ENCODE data around the gene UVSSA.

UVSSA gene

DNA sequence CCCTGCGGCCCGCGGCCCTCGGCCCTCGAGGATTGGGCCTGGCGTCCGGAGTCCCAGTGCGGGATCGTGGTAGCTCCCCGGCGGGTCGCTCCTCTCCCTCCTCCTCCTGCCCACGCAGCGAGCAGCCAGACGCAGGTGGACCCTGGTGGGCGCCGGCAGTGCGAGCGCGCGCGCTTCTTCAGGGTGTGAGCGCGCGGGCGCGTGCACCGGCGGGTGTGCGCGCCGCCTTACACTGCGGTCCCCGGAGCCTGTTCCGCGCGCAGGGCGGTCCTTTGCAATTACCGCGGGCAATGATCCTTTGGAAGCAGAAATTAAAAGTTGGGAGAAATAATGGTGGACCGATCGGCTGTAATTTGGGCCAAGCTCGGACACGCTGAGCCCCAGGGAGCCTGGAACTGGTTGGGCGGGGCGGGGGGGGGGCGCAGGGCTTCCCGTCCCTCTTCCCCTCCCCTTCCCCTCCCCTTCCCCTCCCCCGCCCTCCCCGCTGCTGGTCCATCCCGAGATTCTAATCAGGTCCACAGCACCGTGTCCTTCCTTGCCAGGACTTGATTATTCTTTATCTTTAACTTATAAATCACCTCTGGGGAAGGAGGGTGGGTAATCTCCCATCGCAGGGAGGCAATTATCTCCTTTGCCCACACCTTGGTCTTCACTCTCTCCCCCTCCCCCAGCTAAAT lies 60.8 kb downstream of the UVSSA start:
- no peak for DNase-seq (ENCODE audit: low read depth)

DNA sequence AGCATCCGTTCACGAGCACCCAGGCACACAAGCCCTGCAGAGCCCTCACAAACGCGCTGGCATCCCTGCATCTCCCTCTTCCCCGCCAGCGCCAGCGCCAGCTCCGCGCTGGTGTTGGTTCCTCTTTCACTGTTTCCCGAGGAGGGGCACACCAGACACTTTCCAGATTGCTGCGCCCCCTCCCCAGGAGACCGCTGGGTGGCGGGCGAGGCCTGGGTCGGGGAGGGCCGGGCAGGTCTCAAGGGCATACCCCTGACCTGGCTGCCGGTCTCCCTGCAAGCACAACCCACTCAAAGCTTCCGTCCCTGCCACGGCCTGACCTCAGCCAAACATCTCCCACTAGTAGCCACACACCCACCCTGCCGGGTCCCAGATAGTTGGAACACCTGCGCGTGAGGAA lies 61.4 kb downstream of the UVSSA start:
- no peak for DNase-seq (ENCODE audit: low read depth)

DNA sequence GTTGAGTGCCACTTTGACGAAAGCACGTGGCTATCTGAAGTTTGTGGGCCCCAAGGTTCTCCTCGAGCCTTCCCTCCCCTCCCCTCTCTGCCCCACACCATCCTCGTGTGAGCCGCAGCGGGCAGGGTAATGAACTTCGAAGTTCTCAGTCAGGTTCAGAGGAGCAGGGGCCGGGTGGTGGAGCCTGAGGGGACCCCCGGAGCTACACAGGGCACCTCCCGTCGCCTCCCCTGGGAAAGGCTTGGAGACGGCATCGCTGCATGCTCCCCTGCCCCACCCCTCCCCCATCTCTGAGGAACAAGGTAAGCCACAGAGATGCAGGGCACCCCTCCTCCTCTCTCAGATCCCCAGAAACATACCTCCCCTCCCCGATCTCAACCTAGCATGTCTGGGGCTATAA lies 62.1 kb downstream of the UVSSA start:
- DNase-seq (ENCODE audit: low read depth) = no peak

DNA sequence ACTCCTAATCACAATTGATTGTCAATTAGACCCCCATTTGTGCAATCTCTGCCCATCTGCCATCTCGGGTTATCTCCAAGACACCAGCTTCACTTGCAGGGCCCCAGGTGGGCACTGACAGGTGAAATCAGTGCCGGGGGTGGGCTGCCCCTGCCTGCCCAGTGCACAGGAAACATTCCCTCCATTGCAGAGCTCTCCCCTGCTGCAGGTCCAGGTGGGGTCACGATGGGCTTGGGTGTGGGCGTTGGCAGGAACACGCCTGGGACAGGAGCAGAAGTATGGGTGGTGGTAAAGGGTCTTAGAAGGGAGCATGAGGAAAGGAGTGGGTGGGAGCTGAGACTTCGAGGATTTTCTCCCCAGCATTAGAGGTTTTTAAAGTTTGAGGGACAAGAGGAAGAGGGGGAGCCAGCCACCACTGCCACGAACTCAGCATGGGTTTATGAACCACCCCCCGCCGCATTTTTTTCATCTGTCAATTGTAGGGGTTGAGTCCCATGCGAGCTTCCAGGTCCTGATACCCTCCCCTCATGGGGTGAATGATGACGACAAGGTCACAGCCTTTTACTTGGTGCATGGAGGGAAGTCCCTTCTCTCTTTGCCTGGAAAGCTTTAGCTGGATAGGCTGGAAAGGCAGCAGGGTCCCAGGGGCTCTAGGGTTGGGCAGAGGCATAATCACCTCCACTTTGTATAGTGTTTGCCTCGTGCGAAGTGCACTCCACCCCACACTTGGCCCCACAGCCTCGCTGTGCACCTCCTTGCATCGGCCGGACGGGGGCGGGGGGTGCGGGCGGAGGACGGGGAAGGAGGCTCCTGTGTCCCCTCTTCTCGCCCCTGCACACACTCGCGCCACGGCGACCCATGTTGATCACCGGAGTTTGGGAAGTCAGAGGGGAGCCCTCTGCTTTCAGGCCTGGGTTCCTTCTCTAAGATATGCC lies 62.8 kb downstream of the UVSSA start:
- no peak for DNase-seq (ENCODE audit: low read depth)

DNA sequence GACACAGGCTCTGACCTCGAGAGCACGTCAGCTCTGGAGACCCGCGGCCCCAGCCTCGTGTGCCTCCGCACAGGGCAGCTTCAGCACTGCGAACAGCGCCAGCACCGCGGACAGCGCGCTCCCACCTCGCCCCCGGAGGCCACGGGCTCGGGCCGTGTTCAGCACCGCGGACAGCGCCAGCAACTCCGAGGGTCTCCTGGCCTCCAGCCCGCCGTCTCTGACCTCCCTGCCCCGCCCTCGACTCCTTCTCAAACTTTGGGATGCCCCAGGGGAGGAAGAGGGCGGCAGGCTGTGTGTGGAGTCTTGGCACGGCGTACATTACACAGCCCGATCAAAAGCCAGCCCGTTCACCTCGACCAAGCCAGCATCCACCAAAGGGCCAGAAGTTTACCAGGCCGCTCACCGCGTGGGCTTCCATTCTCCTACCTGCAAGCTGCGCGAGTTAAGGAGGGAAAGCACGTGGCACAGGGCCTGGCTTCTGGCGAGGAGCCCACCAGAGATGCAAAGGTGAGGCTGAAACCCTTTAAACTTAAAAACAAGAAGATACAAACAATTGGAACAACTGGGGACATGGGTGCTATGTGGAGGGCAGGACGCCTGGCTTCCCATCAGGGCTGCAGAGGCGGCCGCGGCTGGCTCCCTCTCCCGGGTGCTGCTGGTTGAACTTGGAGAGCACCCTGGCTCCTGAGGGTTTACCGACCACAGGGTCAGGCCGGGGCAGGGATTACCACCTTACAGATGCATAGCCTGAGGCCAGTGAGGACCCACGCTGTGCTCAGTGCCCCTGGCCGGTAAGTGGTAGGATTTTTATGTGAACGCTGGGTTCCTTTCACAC lies 63.7 kb downstream of the UVSSA start:
- DNase-seq (ENCODE audit: low read depth) = no peak

DNA sequence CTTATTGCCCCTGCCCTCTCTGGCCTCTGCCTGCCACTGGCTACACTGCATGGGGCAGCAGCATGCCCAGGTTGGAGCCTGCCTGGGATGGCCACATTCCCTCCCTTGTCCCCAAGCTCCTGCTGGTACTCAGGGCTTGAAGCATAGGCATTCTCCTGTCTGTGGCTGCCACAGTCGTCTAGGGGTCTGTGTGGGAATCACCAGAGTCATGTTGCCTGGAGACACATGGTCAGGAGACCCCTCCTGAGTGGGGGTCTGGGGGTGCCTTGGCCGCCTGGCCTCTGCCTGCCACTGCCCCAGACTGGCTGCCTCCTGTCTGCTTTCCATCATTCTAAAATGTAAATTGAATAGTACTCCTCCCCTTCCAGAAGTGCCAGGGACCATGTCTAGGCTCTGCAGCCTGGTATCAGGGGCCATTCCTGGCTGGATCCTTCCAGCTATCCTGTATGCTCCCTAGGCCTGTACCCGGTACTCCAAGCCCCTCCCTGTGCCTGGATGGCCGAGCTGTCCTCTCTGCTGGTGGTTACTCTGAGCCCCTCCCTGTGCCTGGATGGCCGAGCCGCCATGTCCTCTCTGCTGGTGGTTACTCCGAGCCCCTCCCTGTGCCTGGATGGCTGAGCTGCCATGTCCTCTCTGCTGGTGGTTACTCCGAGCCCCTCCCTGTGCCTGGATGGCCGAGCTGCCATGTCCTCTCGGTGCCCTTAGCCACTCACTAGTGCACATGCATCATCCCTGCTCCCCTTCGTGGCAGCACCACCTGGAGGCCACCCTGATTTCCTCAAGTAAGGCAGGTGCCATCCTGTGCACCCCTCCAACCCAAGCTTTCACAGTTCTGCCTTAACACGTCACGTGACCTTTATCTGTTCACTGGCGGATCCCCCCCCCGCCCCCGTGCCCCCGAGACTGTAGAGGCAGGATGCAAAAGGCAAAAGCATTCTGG lies 64.7 kb downstream of the UVSSA start:
- no peak for DNase-seq (ENCODE audit: low read depth)

DNA sequence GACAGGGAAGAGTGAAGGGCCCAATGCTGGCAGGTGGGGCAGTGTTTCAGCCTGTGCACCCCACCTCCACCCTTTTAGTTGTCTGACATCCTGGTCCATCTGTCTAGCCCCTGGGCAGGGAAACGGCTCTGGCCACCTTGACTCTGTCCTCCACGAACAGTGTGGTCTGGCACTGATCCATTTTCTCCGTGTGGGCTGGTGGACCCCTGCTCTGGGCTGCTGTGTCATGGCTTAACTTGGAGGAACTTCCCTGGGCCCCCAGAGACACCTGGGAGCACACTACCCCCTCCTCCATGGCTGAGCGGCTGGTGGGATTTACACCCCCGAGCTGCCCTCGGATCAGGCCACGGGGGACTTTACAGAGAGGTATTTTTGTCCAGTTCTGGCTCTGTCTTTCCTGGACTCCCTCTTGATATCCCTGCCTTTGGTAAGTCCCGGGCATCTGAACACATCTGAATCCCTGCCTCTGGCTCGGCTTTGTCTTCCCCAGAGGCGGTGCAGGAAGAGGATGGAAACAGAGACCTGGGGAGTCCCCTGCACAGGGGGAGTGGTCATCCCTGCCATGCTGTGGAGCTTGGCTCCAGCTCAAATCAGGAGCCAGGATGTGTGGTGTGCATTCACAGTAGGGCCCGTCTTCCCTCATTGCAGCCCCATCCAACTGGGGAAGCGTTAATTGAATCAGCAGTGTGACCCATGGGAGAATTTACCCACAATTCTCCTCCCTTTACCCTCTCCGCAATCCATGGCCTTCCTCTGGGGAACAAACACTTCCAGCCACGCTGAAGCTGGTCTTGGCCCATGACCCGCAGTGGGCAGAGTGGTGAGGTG lies 65.6 kb downstream of the UVSSA start:
- no peak for DNase-seq (ENCODE audit: low read depth)

DNA sequence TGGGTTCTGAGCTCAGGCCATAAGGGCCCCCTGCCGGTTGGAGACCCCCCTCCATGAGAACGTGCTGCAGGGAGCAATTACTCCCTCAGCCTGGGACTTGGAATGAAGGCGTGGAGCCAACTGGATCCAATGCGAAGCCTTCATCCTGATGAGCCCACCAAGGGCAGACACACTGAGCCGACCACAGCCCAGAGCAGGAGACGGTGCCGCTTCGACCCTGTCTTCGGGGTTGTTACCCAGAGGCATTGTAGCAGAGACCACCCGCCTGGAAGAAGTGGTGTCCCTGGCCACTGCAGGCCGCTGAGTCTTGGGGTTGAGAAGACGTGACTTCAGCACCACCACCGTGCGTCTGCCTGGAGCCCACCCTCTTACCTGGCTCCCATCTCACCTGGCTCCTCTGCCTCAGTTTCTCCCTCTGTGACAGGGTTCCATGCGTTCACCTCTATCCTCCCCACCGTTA lies 66.2 kb downstream of the UVSSA start:
- DNase-seq (ENCODE audit: low read depth) = no peak

DNA sequence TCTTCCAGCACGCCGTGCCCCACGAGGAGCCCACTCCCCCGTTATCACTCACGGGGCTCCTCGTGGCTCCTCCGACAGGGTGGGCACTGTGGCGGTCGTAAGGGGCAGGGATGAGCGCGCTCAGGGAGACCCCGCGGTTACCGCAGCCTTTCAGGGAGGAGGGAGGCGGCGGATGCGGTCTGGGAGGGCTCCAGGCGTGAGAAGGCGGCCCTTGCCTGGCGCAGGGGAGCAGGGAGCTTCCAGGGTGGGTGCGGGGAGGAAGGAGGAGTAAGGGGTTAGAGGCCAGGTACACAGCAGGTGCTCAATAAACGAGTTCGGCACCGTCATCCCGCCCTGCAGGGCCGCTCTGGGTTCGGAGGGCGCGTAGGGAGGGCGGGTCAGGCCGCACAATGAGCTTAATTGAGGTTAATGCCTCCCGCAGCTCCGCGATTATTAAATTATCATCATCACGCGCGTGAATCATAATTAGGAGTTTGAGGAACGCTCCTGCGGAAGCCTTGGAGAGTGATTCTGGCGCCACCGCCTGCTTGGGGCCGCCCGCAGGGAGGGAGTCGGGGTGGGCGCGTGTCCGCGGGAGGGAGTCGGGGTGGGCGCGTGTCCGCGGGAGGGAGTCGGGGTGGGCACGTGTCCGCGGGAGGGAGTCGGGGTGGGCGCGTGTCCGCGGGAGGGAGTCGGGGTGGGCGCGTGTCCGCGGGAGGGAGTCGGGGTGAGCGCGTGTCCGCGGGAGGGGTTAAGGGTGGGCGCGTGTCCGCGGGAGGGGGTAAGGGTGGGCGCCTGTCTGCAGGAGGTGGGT lies 66.9 kb downstream of the UVSSA start:
- DNase-seq (ENCODE audit: low read depth) = no peak

DNA sequence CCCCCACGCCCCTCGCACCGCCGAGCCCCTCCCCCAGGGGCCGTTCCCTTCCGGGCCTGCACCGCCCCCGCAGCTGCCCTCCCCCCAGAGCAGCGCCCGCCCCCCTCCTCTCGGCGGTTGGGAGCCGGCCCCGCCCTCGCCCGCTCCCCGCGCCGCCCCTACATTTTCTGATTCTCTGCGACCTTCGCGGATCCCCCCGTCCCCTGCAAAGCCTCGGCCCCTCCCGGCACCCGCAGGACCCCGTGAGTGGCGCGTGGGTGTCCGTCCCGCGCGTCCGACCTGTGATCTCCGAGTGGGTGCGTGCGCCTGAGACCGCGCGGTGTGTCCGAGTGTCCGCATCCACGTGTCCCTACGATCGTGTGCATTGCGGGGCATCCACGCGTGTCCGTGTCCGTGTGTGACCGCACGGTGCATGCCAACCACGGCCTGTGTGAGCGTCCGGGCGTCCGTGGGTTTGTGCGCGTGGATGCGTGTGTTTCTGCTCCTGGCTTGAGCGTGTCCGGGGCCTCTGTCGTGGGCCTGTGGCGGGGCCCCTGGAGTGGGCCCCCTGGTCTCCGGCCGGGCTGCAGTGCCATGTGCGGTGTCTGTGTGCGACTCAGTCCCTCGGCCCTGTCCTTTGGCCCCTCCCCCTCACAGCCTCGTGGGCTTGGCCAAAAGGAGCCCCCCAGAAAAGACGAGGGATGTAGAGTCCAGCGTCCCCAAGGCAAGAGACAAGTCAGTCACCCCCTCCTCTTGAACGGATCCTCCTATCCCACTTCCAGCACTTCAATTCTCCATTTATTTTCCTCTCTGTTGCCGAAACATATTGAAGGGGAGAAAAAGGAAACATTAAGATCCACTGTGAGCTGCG lies 68.0 kb downstream of the UVSSA start:
- DNase-seq (ENCODE audit: low read depth) = no peak

DNA sequence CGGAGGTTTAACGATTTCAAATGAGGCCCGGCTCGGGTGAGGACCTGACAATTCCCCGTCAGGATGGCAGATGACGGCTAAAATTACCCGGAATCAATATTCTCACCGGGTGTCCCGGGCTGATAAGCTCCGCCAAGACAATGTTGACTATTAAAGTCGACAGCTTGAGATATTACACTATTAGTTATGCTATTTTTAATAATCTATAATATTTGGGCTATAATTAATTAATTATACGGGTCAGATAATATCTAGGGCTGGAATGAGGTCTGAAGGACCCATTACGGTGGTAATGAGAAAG lies 68.6 kb downstream of the UVSSA start:
- DNase-seq (ENCODE audit: low read depth) = no peak

DNA sequence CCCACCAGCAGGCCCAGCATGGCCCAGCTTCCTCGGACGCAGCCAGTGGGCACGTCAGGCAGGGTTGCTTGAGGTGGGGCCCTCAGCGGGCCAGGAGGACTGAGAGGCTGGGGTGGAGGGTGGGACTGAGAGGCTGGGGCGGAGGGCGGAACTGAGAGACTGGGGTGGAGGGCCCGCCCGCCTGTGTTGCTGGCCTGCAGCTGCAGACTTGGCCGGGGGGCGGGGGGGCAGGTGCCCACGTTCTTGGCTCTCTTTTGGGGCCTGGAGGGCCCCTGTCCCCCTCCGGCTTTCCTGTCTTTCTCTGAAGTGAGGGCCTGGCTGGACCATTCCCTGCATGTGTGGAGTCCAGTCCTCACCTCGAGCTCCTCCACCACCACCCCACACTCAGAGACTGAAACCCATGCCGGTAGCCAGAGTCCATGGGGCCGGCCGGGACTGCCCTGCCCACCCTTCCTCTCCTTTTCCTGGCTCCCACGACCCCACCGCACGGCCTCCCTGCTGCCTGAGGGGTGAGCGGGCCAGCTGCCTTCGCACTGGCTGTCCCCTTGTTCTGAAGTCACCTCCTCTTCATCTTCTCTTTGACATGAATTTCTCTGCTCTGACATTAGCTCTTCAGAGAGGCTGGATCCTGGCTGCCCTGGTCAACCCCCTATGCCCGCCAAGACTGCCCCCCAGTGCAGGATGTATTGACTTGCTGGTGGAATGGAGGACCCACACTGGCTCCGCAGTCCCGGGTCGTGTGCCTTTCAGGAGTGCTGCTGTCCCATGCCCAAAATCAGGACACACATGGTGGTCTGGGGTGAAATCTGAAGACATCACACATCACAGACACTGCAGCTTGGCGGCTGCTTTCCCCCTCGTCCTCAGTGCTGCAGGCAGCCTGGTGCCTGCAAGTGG lies 69.3 kb downstream of the UVSSA start:
- no peak for DNase-seq (ENCODE audit: low read depth)

DNA sequence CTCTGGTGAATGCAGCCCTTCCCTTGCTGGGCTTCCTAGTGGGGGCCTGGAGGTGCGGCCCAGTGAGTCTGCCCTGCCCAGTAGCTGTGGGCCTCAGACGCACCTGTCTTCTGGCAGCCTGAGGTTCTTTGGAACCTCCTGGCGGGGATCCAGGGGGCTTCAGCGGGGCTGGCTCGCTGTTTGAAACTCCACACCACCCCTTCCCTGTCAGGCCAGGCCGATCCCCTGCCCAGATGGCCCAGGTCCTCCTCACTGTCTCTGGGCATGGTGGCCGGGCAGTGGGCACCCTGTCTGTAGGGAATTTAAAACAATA lies 69.9 kb downstream of the UVSSA start:
- DNase-seq (ENCODE audit: low read depth) = no peak

DNA sequence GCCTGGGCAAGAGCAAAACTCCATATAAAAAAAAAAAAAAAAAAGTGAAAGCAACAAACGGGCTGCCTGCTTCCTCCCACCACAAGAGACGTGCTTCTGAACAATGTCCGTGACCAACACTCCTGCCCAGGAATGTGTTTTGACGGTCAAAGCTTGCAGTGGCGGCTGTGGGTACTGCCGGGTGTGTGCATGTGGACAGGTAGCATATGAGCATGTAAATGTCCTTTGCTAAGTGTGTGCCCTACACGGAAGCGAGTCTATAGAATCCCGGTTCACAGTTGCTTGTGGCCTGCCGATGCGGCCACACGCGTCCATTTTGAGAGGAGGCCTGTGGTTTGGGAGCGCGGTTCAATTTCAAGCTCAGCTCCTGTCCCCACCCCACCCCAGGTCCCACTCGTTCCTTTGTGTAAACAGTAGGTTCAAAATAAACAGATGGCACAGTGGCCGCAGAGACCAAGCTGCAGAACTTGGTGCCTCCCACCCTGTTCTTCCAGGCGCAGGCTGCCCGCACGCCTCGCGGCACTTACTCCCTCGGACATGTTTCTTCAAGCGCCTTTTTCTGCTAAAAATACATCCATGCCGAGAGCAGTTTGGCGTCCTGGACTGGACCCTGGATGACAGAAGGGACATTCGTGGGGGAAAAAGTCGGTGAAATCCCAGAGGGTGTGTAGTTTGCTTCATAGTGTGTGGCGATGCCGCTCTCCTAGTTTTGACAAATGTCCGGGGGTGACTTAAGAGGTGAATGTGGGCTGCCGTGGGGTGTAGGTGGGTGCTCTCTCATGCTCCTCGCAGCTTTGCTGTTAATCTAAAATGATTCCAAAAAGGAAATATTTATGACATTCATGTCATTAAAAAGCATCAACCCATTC lies 70.7 kb downstream of the UVSSA start:
- DNase-seq (ENCODE audit: low read depth) = no peak

DNA sequence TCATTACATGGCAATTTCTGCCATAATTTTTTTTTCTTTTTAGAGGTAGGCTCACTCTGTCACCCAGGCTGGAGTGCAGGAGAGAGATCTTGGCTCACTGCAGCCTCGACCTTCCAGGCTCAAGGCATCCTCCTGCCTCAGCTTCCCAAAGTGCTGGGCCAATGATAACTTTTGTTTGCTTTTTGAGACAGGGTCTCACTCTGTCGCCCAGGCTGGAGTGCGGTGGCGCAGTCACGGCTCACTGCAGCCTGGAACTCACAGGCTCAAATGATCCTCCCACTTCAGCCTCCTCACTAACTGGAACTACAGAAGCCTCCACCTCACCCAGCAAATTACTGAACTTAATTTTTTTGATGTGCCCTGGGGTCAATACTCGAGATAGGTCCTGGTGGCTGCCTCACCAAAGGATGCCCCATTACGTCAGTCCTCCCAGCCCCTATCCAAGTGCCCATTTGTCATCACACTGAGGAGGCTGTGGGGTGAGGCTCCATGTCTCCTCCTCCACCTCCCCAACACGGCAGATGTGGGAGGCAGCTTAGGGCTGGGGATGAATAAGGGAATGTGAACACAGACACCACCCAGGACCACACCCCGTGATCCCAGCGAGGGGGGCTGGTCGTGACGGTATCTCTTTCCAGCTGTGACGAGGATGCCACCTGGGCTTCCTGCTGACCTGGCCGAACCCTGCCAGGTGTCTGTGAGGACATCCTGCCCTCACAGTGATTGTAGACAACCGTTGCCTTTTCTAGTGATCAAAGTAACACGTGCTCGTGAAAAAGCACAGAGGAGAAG lies 71.7 kb downstream of the UVSSA start:
- no peak for DNase-seq (ENCODE audit: low read depth)

DNA sequence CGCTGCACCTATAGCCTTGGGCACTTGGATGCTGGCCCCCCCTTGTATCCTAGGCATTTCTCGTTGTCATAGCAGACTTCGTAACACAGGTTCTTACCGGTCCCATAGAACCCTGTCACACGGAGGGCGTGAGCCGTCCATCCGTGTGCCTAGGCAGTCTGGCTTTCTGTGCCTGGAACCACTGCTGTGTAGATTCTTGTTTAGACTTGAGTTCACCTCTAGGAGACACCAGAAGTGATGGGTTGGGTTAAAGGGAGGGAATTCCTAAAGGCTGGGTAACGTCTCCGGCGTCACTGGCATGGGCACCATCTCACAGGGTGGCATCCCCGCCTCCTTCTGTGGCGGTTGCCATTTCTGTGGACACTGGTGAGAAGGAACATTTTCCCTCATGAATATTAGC lies 72.7 kb downstream of the UVSSA start:
- DNase-seq (ENCODE audit: low read depth) = no peak

All from activated T-helper 9 cell treated with anti-CD3 and anti-CD28 coated beads, Interleukin-2, amount 50 U/mL, for 16 hours (primary cell).